Ishikawa (cell line): ENCODE measurements around the gene NACC2.

Experiments
- CEBPB ChIP-seq: IDR thresholded peaks from 2 replicates; pipeline ENCODE4 v1.6.1; 2012
- CREB1 ChIP-seq: IDR thresholded peaks from 2 replicates; pipeline ENCODE4 v1.6.1; 2012; ENCODE audit warnings: low read depth
- EP300 ChIP-seq: IDR thresholded peaks from 2 replicates; pipeline ENCODE4 v1.6.1; 2012; ENCODE audit warnings: borderline replicate concordance
- MAX ChIP-seq: IDR thresholded peaks from 2 replicates; pipeline ENCODE4 v1.6.1; 2012
- REST ChIP-seq: IDR thresholded peaks from 2 replicates; pipeline ENCODE4 v1.6.1; 2012; ENCODE audit warnings: low read depth, mild to moderate bottlenecking
- TAF1 ChIP-seq: IDR thresholded peaks from 2 replicates; pipeline ENCODE4 v1.6.1; 2012; ENCODE audit warnings: low read depth, mild to moderate bottlenecking
- TEAD4 ChIP-seq: IDR thresholded peaks from 2 replicates; pipeline ENCODE4 v1.6.1; 2012
- USF1 ChIP-seq: IDR thresholded peaks from 2 replicates; pipeline ENCODE4 v1.6.1; 2012
- ZBTB7A ChIP-seq: IDR thresholded peaks from 2 replicates; pipeline ENCODE4 v1.6.1; 2012; ENCODE audit warnings: low read depth

GRCh38 chr9:136121801-136122200, 26.7 kb upstream of the NACC2 start:
- TF ChIP-seq MAX (no peak), ZBTB7A (no peak), CEBPB (no peak), TEAD4 (no peak), EP300 (no peak), TAF1 (no peak), REST (no peak), CREB1 (no peak), USF1 (no peak)
